ENCODE results near the gene SPPL2B.

The SPPL2B gene

GRCh38 chr19:2372076-2372612 lies 43.7 kb downstream of the SPPL2B start:
- no peak for ATAC-seq

GRCh38 chr19:2374808-2375207 lies 46.3 kb downstream of the SPPL2B start:
- ATAC-seq: no peak
- TF ChIP-seq PATZ1 (CRISPR knock-in tag; IDR thresholded peaks at IDR 0.05; ENCODE audit: borderline replicate concordance): no peak
- TF ChIP-seq GLIS3 (CRISPR knock-in tag; IDR thresholded peaks at IDR 0.05): no peak

More at GRCh38 chr19:2372076-2372612, 43.7 kb downstream of the SPPL2B start:
- no peak for TF ChIP-seq ZC3H10 (CRISPR knock-in tag; IDR thresholded peaks at IDR 0.05)
- no peak for TF ChIP-seq CSRNP3 (CRISPR knock-in tag; IDR thresholded peaks at IDR 0.05)
- TF ChIP-seq CREB5 (CRISPR knock-in tag; IDR thresholded peaks at IDR 0.05; ENCODE audit: low read depth): no peak
- no peak for TF ChIP-seq ZNF70 (CRISPR knock-in tag; IDR thresholded peaks at IDR 0.05)
- no peak for TF ChIP-seq ESRRG (CRISPR knock-in tag; IDR thresholded peaks at IDR 0.05)
- TF ChIP-seq TOX (CRISPR knock-in tag; IDR thresholded peaks at IDR 0.05; ENCODE audit: borderline replicate concordance): no peak
- no peak for TF ChIP-seq ZNF8 (CRISPR knock-in tag; IDR thresholded peaks at IDR 0.05)
- TF ChIP-seq TCF4 (CRISPR knock-in tag; IDR thresholded peaks at IDR 0.05; ENCODE audit: borderline replicate concordance): no peak
- TF ChIP-seq ZNF565 (CRISPR knock-in tag; conservative IDR thresholded peaks at IDR 0.05; ENCODE audit: low read depth): no peak
- TF ChIP-seq POU6F1 (CRISPR knock-in tag; IDR thresholded peaks at IDR 0.05; ENCODE audit: borderline replicate concordance, low read depth): no peak

- TF ChIP-seq PATZ1 (CRISPR knock-in tag; IDR thresholded peaks at IDR 0.05; ENCODE audit: borderline replicate concordance) (no peak), ZNF565 (CRISPR knock-in tag; conservative IDR thresholded peaks at IDR 0.05; ENCODE audit: low read depth) (no peak), SNAI2 (CRISPR knock-in tag; IDR thresholded peaks at IDR 0.05) (no peak), TOX (CRISPR knock-in tag; IDR thresholded peaks at IDR 0.05; ENCODE audit: borderline replicate concordance) (no peak), ISL1 (CRISPR knock-in tag; IDR thresholded peaks at IDR 0.05) (no peak)
- ATAC-seq: peak; percentile 17; the same call in 1 of the 3 replicates
Observed at GRCh38 chr19:2375353-2376121, 47.1 kb downstream of the SPPL2B start.

GRCh38 chr19:2376784-2377519 lies 48.5 kb downstream of the SPPL2B start:
- ATAC-seq: peak; percentile 26; the same call in 2 of the 3 replicates
- TF ChIP-seq POU6F1 (CRISPR knock-in tag; IDR thresholded peaks at IDR 0.05; ENCODE audit: borderline replicate concordance, low read depth) (no peak), ZC3H10 (CRISPR knock-in tag; IDR thresholded peaks at IDR 0.05) (no peak), ZNF8 (CRISPR knock-in tag; IDR thresholded peaks at IDR 0.05) (no peak), PATZ1 (CRISPR knock-in tag; IDR thresholded peaks at IDR 0.05; ENCODE audit: borderline replicate concordance) (no peak), ISL1 (CRISPR knock-in tag; IDR thresholded peaks at IDR 0.05) (no peak), ZFP30 (CRISPR knock-in tag; IDR thresholded peaks at IDR 0.05) (no peak), PPARA (CRISPR knock-in tag; IDR thresholded peaks at IDR 0.05; ENCODE audit: borderline replicate concordance) (no peak), SNAI2 (CRISPR knock-in tag; IDR thresholded peaks at IDR 0.05) (no peak), CSDC2 (CRISPR knock-in tag; IDR thresholded peaks at IDR 0.05) (no peak), RARB (CRISPR knock-in tag; IDR thresholded peaks at IDR 0.05) (no peak), GLIS3 (CRISPR knock-in tag; IDR thresholded peaks at IDR 0.05) (no peak), CREB5 (CRISPR knock-in tag; IDR thresholded peaks at IDR 0.05; ENCODE audit: low read depth) (no peak), ARNTL (CRISPR knock-in tag; IDR thresholded peaks at IDR 0.05; ENCODE audit: borderline replicate concordance, low read depth) (no peak), ESRRG (CRISPR knock-in tag; IDR thresholded peaks at IDR 0.05) (no peak)

All from SK-N-SH treated with all-trans-retinoic acid at 6 μM for 48 hours (cell line).